ENCODE results near the gene CALU. TPM values are rescaled to one million over a fixed set of nuclear protein-coding genes. Genes with fewer than 3 reads are reported as not detected.

Gene CALU
- total and polyA plus RNA-seq, 2 experiments from 2014 or later = 136 to 179 TPM

GRCh38 chr7:128724743-128725142, 14.4 kb upstream of the CALU start:
- peaks cover 2% of the 10 kb centered on the region for H3K27me3 Mint-ChIP-seq (ENCODE audit: insufficient read depth, low read depth, poor library complexity)
- Histone ChIP-seq H3K79me2 (replicated peaks; ENCODE audit: insufficient read depth) (no peaks in the 10 kb centered on the region), H4K20me1 (replicated peaks; ENCODE audit: insufficient read depth) (no peaks in the 10 kb centered on the region), H3K36me3 (ENCODE audit: insufficient read depth) (no peaks in the 10 kb centered on the region), H2AFZ (no peak overlapping the region), H3K4me1 (ENCODE audit: insufficient read depth) (no peaks in the 10 kb centered on the region), H3F3A (replicated peaks; ENCODE audit: low read depth) (no peaks in the 10 kb centered on the region), H3K4me3 (no peak overlapping the region), H3K4me2 (no peak overlapping the region), H3K9me2 (ENCODE audit: insufficient read depth) (no peaks in the 10 kb centered on the region), H3K27me3 (ENCODE audit: insufficient read depth) (no peaks in the 10 kb centered on the region), H3K27ac (ENCODE audit: low read depth) (no peak overlapping the region)
- no peak overlapping the region for H3K27ac Mint-ChIP-seq
- H3K4me1 Mint-ChIP-seq = no peaks in the 10 kb centered on the region
- TF ChIP-seq EZH2 (IDR thresholded peaks at IDR 0.05; ENCODE audit: low read depth, unreplicated experiment) (no peak), JUNB (IDR thresholded peaks at IDR 0.05; ENCODE audit: unreplicated experiment) (no peak), POLR2AphosphoS5 (IDR thresholded peaks at IDR 0.05; ENCODE audit: low read depth) (no peak), REST (IDR thresholded peaks at IDR 0.05; ENCODE audit: unreplicated experiment) (no peak), NANOG (IDR thresholded peaks at IDR 0.05; ENCODE audit: borderline replicate concordance) (no peak), STAT1 (IDR thresholded peaks at IDR 0.05; ENCODE audit: unreplicated experiment) (no peak), ZNF331 (CRISPR knock-in tag; IDR thresholded peaks at IDR 0.05; ENCODE audit: low read depth) (no peak), EZH2phosphoT487 (IDR thresholded peaks at IDR 0.05; ENCODE audit: unreplicated experiment) (no peak), CREB1 (CRISPR knock-in tag; IDR thresholded peaks at IDR 0.05; ENCODE audit: low read depth) (no peak), ZNF114 (CRISPR knock-in tag; IDR thresholded peaks at IDR 0.05) (no peak), ZNF462 (CRISPR knock-in tag; IDR thresholded peaks at IDR 0.05) (no peak)
- TF ChIP-seq, protein P1, sequence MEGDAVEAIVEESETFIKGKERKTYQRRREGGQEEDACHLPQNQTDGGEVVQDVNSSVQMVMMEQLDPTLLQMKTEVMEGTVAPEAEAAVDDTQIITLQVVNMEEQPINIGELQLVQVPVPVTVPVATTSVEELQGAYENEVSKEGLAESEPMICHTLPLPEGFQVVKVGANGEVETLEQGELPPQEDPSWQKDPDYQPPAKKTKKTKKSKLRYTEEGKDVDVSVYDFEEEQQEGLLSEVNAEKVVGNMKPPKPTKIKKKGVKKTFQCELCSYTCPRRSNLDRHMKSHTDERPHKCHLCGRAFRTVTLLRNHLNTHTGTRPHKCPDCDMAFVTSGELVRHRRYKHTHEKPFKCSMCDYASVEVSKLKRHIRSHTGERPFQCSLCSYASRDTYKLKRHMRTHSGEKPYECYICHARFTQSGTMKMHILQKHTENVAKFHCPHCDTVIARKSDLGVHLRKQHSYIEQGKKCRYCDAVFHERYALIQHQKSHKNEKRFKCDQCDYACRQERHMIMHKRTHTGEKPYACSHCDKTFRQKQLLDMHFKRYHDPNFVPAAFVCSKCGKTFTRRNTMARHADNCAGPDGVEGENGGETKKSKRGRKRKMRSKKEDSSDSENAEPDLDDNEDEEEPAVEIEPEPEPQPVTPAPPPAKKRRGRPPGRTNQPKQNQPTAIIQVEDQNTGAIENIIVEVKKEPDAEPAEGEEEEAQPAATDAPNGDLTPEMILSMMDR (conservative IDR thresholded peaks at IDR 0.05; ENCODE audit: low read depth in 2 of 2) = no peak
- TF ChIP-seq, protein P2, sequence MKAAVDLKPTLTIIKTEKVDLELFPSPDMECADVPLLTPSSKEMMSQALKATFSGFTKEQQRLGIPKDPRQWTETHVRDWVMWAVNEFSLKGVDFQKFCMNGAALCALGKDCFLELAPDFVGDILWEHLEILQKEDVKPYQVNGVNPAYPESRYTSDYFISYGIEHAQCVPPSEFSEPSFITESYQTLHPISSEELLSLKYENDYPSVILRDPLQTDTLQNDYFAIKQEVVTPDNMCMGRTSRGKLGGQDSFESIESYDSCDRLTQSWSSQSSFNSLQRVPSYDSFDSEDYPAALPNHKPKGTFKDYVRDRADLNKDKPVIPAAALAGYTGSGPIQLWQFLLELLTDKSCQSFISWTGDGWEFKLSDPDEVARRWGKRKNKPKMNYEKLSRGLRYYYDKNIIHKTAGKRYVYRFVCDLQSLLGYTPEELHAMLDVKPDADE (IDR thresholded peaks at IDR 0.05) = no peak
- no peak overlapping the region for H3K4me3 Mint-ChIP-seq
- no peak for DNase-seq (ENCODE audit: low spot score)
- no peak for ATAC-seq
- H3K9me3 Mint-ChIP-seq = no peaks in the 10 kb centered on the region
- no peaks in the 10 kb centered on the region for H3K36me3 Mint-ChIP-seq (ENCODE audit: low read depth)

Data from GM23338 (cell line).